ENCODE measurements around the gene HERPUD2. TPM values are rescaled to one million over a fixed set of nuclear protein-coding genes. Genes with fewer than 3 reads are reported as not detected.

Gene HERPUD2
- total RNA-seq, 1 donor from 2014 or later: 28.0 TPM

DNA sequence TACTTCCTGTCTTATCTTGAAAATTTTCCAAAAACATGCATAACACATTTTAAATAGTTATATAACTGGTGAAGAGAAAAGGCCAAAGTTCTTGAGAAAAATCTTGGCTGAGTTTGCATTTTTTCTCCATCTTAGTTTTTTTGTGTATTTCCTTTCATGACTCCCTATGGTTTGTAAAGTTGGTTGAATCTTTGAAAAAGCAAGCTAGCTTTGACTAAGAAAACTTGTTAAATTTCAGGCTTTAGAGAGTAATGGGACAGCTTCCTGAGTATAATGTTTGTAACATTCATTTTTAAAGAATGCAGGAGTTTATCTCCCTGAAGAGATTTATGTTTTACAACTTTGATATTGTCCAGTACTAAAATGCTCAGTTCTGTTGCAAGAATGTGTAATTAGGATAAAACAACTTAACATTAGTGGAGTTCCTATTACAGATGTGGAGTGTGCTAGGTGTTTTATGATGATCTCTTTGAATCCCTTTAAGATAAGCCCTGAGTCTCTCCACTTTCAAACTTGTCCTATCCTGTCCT lies 11.1 kb upstream of the HERPUD2 start:
- TF ChIP-seq, protein P1, sequence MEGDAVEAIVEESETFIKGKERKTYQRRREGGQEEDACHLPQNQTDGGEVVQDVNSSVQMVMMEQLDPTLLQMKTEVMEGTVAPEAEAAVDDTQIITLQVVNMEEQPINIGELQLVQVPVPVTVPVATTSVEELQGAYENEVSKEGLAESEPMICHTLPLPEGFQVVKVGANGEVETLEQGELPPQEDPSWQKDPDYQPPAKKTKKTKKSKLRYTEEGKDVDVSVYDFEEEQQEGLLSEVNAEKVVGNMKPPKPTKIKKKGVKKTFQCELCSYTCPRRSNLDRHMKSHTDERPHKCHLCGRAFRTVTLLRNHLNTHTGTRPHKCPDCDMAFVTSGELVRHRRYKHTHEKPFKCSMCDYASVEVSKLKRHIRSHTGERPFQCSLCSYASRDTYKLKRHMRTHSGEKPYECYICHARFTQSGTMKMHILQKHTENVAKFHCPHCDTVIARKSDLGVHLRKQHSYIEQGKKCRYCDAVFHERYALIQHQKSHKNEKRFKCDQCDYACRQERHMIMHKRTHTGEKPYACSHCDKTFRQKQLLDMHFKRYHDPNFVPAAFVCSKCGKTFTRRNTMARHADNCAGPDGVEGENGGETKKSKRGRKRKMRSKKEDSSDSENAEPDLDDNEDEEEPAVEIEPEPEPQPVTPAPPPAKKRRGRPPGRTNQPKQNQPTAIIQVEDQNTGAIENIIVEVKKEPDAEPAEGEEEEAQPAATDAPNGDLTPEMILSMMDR (IDR thresholded peaks at IDR 0.05; ENCODE audit: insufficient read depth, low read depth, low read length): no peak
- TF ChIP-seq EZH2 (IDR thresholded peaks at IDR 0.05; ENCODE audit: insufficient read depth, low read length): no peak
- Histone ChIP-seq H3K27ac (ENCODE audit: low read depth, low read length) (no peak overlapping the region), H3K4me2 (ENCODE audit: low read length) (no peak overlapping the region), H4K20me1 (ENCODE audit: insufficient read depth, low read length) (no peaks in the 10 kb centered on the region), H3K4me1 (ENCODE audit: insufficient read depth, low read length) (peaks cover 3% of the 10 kb centered on the region), H3K4me3 (ENCODE audit: insufficient read depth, low read depth, low read length) (no peak overlapping the region), H2AFZ (ENCODE audit: low read depth, low read length) (no peak overlapping the region), H3K36me3 (ENCODE audit: insufficient read depth, low read length) (no peaks in the 10 kb centered on the region), H3K79me2 (ENCODE audit: insufficient read depth, low read length) (no peaks in the 10 kb centered on the region), H3K9ac (ENCODE audit: low read length) (no peak overlapping the region), H3K27me3 (ENCODE audit: insufficient read depth, low read length) (no peaks in the 10 kb centered on the region), H3K9me3 (ENCODE audit: insufficient read depth, low read depth, low read length) (no peaks in the 10 kb centered on the region)
- Mint-ChIP-seq H3K27ac (ENCODE audit: unreplicated experiment) (no peak overlapping the region), H3K4me1 (ENCODE audit: low read depth, unreplicated experiment) (peaks cover 19% of the 10 kb centered on the region), H3K27me3 (ENCODE audit: low read depth, unreplicated experiment) (no peaks in the 10 kb centered on the region), H3K9me3 (ENCODE audit: unreplicated experiment) (no peaks in the 10 kb centered on the region), H3K4me3 (ENCODE audit: unreplicated experiment) (no peak overlapping the region), H3K36me3 (ENCODE audit: low read depth, unreplicated experiment) (no peaks in the 10 kb centered on the region)
- FAIRE-seq (no peak), DNase-seq (ENCODE audit: low read depth) (no peak)

- H3K9ac ChIP-seq (ENCODE audit: low read length): no peak overlapping the region
- no peak overlapping the region for H3K27ac Mint-ChIP-seq (ENCODE audit: unreplicated experiment)
- H3K36me3 ChIP-seq (ENCODE audit: insufficient read depth, low read length): no peaks in the 10 kb centered on the region
- H4K20me1 ChIP-seq (ENCODE audit: insufficient read depth, low read length): no peaks in the 10 kb centered on the region
- no peaks in the 10 kb centered on the region for H3K27me3 ChIP-seq (ENCODE audit: insufficient read depth, low read length)
- H3K9me3 Mint-ChIP-seq (ENCODE audit: unreplicated experiment): no peaks in the 10 kb centered on the region
- TF ChIP-seq EZH2 (IDR thresholded peaks at IDR 0.05; ENCODE audit: insufficient read depth, low read length): no peak
- TF ChIP-seq, protein P1 (IDR thresholded peaks at IDR 0.05; ENCODE audit: insufficient read depth, low read depth, low read length): no peak
- H3K9me3 ChIP-seq (ENCODE audit: insufficient read depth, low read depth, low read length): no peaks in the 10 kb centered on the region
- no peak overlapping the region for H3K4me3 Mint-ChIP-seq (ENCODE audit: unreplicated experiment)
- no peak overlapping the region for H3K4me2 ChIP-seq (ENCODE audit: low read length)
- H3K4me3 ChIP-seq (ENCODE audit: insufficient read depth, low read depth, low read length): no peak overlapping the region
- H2AFZ ChIP-seq (ENCODE audit: low read depth, low read length): no peak overlapping the region
- no peak overlapping the region for H3K27ac ChIP-seq (ENCODE audit: low read depth, low read length)
- no peaks in the 10 kb centered on the region for H3K27me3 Mint-ChIP-seq (ENCODE audit: low read depth, unreplicated experiment)
- no peaks in the 10 kb centered on the region for H3K36me3 Mint-ChIP-seq (ENCODE audit: low read depth, unreplicated experiment)
- no peak for DNase-seq (ENCODE audit: low read depth)
- H3K4me1 ChIP-seq (ENCODE audit: insufficient read depth, low read length): peaks cover 3% of the 10 kb centered on the region
- peaks cover 16% of the 10 kb centered on the region for H3K4me1 Mint-ChIP-seq (ENCODE audit: low read depth, unreplicated experiment)
- H3K79me2 ChIP-seq (ENCODE audit: insufficient read depth, low read length): no peaks in the 10 kb centered on the region
- FAIRE-seq: no peak
Measured at GRCh38 chr7:35704261-35704660, 9.3 kb upstream of the HERPUD2 start.

DNA sequence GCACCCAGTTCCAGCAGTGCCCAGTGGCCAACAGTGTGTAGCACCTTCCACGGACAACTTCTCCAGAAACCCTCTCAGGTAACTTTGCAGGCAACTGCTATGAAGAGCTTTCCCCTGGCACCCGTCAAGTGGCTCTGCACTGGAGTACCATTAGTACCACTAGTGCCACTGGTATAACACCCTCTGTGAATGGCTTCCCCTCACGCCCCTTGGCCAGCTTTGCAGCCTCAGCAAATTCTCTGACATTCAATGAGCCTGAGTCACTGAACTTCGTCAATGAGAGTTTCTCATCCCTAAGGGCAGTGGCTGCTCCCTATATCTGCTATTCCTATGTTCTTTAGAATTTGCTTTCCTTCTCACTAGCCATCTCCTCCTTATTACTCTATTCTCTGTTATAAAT lies 7.6 kb upstream of the HERPUD2 start:
- H3K27me3 Mint-ChIP-seq (ENCODE audit: low read depth, unreplicated experiment): no peaks in the 10 kb centered on the region
- Histone ChIP-seq H3K27ac (ENCODE audit: low read depth, low read length) (no peak overlapping the region), H3K4me3 (ENCODE audit: insufficient read depth, low read depth, low read length) (no peak overlapping the region), H3K36me3 (ENCODE audit: insufficient read depth, low read length) (no peaks in the 10 kb centered on the region), H3K4me1 (ENCODE audit: insufficient read depth, low read length) (peaks cover 3% of the 10 kb centered on the region), H3K79me2 (ENCODE audit: insufficient read depth, low read length) (no peaks in the 10 kb centered on the region), H4K20me1 (ENCODE audit: insufficient read depth, low read length) (no peaks in the 10 kb centered on the region), H3K27me3 (ENCODE audit: insufficient read depth, low read length) (no peaks in the 10 kb centered on the region), H3K9ac (ENCODE audit: low read length) (no peak overlapping the region), H3K9me3 (ENCODE audit: insufficient read depth, low read depth, low read length) (no peaks in the 10 kb centered on the region), H2AFZ (ENCODE audit: low read depth, low read length) (no peak overlapping the region), H3K4me2 (ENCODE audit: low read length) (no peak overlapping the region)
- H3K27ac Mint-ChIP-seq (ENCODE audit: unreplicated experiment): no peak overlapping the region
- no peak overlapping the region for H3K4me3 Mint-ChIP-seq (ENCODE audit: unreplicated experiment)
- DNase-seq (ENCODE audit: low read depth) (no peak), FAIRE-seq (no peak)
- H3K36me3 Mint-ChIP-seq (ENCODE audit: low read depth, unreplicated experiment): no peaks in the 10 kb centered on the region
- TF ChIP-seq EZH2 (IDR thresholded peaks at IDR 0.05; ENCODE audit: insufficient read depth, low read length): no peak
- TF ChIP-seq, protein P1 (IDR thresholded peaks at IDR 0.05; ENCODE audit: insufficient read depth, low read depth, low read length): no peak
- H3K9me3 Mint-ChIP-seq (ENCODE audit: unreplicated experiment): no peaks in the 10 kb centered on the region
- peaks cover 17% of the 10 kb centered on the region for H3K4me1 Mint-ChIP-seq (ENCODE audit: low read depth, unreplicated experiment)

Data from astrocyte (in vitro differentiated cells and primary cell).